HUES64 (cell line): Measurements from ENCODE around the gene EXT2.

Experiments
- H3K27ac ChIP-seq: 2 replicates; pipeline ENCODE4 v1.7.0; 2013; ENCODE audit warnings: low read depth, low read length, inconsistent platforms
- H3K27me3 ChIP-seq: 2 replicates; pipeline ENCODE4 v1.6.1; 2013; ENCODE audit warnings: mild to moderate bottlenecking, low read length; ENCODE audit not compliant: insufficient read depth
- H3K36me3 ChIP-seq: 2 replicates; pipeline ENCODE4 v1.6.1; 2013; ENCODE audit warnings: mild to moderate bottlenecking, low read length; ENCODE audit not compliant: insufficient read depth
- H3K4me1 ChIP-seq: 2 replicates; pipeline ENCODE4 v1.6.1; 2013; ENCODE audit warnings: mild to moderate bottlenecking, low read length, moderate library complexity; ENCODE audit not compliant: insufficient read depth
- H3K4me3 ChIP-seq: 2 replicates; pipeline ENCODE4 v1.5.1; 2013; ENCODE audit warnings: mild to moderate bottlenecking, low read length, moderate library complexity
- H3K9ac ChIP-seq: 2 replicates; pipeline ENCODE4 v1.6.1; 2013; ENCODE audit warnings: mild to moderate bottlenecking, low read depth, low read length
- H3K9me3 ChIP-seq: 2 replicates; pipeline ENCODE4 v1.6.1; 2013; ENCODE audit warnings: low read depth, low read length; ENCODE audit not compliant: insufficient read depth
- WGBS: fragments of 150-250, 120-280 bp; methylation state at CpG from one replicate; pipeline ENCODE4 v1.1.7; 2013; ENCODE audit warnings: missing lambda C conversion rate; 5-methylcytosine and 5-hydroxymethylcytosine counted together

The EXT2 gene

DNA sequence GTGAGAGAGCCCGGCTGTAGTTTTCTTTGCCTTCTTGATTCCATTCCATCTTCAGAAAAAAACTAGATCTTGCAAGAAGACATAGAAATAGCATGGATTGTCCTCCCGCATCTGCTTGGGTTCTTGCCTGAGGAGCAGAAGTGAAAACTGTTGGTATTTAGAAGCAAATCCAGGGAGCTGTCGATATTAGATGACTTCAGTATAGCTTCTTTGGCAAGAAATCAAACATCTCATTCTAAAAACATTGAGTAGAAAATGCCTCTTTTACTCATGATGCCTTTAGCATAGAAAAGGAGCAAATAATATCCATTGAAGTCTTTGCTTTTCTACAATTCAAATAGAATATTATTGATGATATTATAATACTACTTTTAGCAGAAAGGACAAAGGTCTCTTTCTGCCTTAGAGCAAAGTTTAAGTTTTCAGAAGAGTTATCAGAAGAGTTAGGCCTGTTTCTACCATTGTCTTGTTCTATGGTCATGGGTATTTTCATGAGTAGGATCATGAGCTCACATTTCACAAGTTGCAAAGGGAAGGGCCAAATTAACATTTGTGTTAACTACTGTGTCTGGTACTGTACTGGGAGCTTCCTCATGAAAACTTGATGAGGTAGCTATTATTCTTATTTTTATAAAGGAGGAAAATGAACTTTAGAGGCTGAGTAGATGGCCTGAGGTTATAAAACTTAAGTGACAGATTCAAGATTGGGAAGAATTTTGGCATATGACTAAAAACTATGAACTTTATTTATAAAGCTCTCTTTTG lies 49.7 kb downstream of the EXT2 start:
- Histone ChIP-seq H3K9ac (no peak overlapping the region), H3K4me1 (no peaks in the 10 kb centered on the region), H3K27me3 (no peaks in the 10 kb centered on the region), H3K27ac (no peak overlapping the region), H3K4me3 (no peak overlapping the region), H3K9me3 (no peaks in the 10 kb centered on the region), H3K36me3 (no peaks in the 10 kb centered on the region; the same call in 1 of the 2 replicates)
- WGBS = 100% methylated on average over 3 of the region's 3 CpGs

GRCh38 chr11:44146931-44147330 lies 51.5 kb downstream of the EXT2 start:
- Histone ChIP-seq H3K9me3 (peaks cover 8% of the 10 kb centered on the region; the same call in 1 of the 2 replicates), H3K4me3 (no peak overlapping the region), H3K27ac (no peak overlapping the region), H3K36me3 (peaks cover 8% of the 10 kb centered on the region; the same call in 1 of the 2 replicates), H3K4me1 (no peaks in the 10 kb centered on the region), H3K27me3 (no peaks in the 10 kb centered on the region), H3K9ac (no peak overlapping the region)
- 100% methylated on average over 1 of the region's 2 CpGs for WGBS

DNA sequence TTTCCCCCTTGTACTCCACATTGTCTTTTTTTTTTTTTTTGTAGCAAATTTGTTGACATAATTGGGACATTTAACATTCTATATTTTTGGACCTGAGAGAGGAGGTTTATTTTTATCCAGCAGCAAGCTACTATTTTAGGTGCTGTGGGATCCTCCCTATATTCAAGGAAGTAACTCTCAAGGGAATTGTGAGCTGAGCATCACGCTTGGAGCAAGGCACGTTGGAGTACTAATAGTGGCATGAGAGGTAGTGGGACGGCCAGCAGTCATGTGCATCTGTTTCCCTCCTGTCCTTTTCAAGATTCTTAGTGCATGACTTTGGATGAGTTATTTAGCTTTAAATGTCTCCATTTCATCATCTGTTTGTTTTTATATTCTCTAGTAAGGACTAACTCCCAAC lies 52.3 kb downstream of the EXT2 start:
- Histone ChIP-seq H3K27me3 (no peaks in the 10 kb centered on the region), H3K27ac (no peak overlapping the region), H3K4me3 (no peak overlapping the region), H3K4me1 (no peaks in the 10 kb centered on the region), H3K9ac (no peak overlapping the region), H3K9me3 (peaks cover 8% of the 10 kb centered on the region; the same call in 1 of the 2 replicates), H3K36me3 (peaks cover 8% of the 10 kb centered on the region; the same call in 1 of the 2 replicates)
- WGBS = 98% methylated on average over 3 of the region's 3 CpGs

DNA sequence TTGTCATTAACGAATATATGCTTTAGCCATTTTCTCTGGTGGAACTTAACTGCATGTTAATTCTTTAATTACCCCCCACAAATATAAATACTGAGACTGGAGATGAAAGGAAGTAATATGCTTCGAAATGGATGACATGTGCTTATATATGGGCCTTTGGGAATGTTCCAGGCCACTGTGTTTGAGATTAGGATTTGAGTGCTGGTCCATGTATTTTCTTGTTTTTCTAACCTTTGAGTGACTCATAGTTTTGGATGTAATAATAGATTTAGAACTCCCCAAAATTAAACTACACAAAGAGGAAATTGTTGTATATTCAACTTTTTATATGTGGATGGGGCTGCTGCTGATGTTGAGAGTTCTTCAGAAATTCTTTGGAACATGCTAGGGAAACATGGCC lies 54.2 kb downstream of the EXT2 start:
- Histone ChIP-seq H3K36me3 (peaks cover 8% of the 10 kb centered on the region; the same call in 1 of the 2 replicates), H3K27me3 (no peaks in the 10 kb centered on the region), H3K9ac (no peak overlapping the region), H3K4me1 (no peaks in the 10 kb centered on the region), H3K9me3 (peaks cover 13% of the 10 kb centered on the region; the same call in 1 of the 2 replicates), H3K4me3 (no peak overlapping the region), H3K27ac (no peak overlapping the region)
- 98% methylated on average over 2 of the region's 2 CpGs for WGBS

DNA sequence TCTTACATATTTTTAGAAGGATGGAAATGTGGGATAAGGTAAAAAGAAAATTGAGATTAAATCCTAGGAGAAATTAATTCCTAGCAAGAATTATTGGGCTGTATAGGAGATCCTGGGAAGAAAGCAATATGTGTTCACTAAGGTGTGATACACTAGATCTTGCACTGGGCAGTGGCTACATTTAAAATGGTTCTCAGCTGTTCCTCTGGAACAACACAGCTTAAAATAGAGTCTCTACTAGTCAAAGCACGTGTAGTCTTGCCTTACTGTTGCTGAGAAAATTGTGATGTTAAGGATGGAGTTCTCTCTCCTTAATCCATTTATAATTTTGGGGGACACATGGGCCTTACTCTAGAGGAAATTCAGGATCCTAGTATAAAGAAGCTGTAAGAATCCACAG lies 54.9 kb downstream of the EXT2 start:
- Histone ChIP-seq H3K4me1 (no peaks in the 10 kb centered on the region), H3K4me3 (no peak overlapping the region), H3K27ac (no peak overlapping the region), H3K36me3 (peaks cover 8% of the 10 kb centered on the region; the same call in 1 of the 2 replicates), H3K9me3 (peaks cover 13% of the 10 kb centered on the region; the same call in 1 of the 2 replicates), H3K9ac (no peak overlapping the region), H3K27me3 (no peaks in the 10 kb centered on the region)
- WGBS = 89% methylated on average over 1 of the region's 1 CpG

DNA sequence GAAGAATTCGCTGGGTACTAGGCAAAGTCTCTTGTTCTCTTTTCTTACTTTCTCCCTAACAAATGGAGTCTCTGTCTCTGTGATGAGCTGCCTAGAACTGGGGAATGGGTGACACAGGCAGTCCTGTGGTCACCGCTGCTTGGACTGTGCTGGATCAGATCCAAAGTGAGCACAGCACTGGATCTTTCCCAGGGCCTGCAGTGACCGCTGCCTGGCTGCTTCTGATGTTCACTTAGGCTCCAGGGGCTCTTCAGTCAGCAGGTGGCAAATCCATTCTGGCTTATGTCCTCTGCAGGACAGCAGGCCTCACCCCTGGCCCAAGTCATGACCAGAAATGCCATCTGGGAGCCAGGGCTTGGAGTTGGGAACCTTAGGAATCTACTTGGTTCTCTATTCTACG lies 61.5 kb downstream of the EXT2 start:
- Histone ChIP-seq H3K9me3 (peaks cover 7% of the 10 kb centered on the region; the same call in 1 of the 2 replicates), H3K4me3 (no peak overlapping the region), H3K36me3 (no peaks in the 10 kb centered on the region), H3K27me3 (no peaks in the 10 kb centered on the region), H3K4me1 (0 out of 2 replicates have a peak, but pooled peaks cover 3% of the 10 kb centered on the region), H3K9ac (no peak overlapping the region), H3K27ac (no peak overlapping the region)
- WGBS = 94% methylated on average over 4 of the region's 4 CpGs

DNA sequence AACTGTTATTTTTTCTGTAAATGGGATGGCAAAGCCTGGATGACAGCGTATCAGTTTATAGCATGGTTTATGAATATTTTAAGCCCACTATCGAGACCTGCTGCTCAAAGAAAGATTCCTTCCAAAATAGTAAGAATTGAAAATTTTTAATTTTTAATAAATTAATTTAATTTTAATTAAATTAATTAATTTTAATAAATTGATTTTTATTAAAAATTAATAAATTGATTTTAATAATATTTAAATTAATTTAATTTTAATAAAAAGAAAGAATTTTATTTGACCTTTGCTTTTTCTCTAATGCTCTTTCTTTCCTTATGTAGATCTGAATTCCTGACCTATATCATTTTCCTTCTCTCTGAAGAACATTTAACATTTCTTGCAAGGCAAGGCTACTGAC lies 62.9 kb downstream of the EXT2 start:
- H3K27me3 ChIP-seq = no peaks in the 10 kb centered on the region
- WGBS = 100% methylated on average over 2 of the region's 2 CpGs
- H3K4me1 ChIP-seq = 0 out of 2 replicates have a peak, but pooled peaks cover 3% of the 10 kb centered on the region
- H3K27ac ChIP-seq = no peak overlapping the region
- peaks cover 3% of the 10 kb centered on the region; the same call in 1 of the 2 replicates for H3K9me3 ChIP-seq
- H3K36me3 ChIP-seq = no peaks in the 10 kb centered on the region
- no peak overlapping the region for H3K9ac ChIP-seq
- H3K4me3 ChIP-seq = no peak overlapping the region

DNA sequence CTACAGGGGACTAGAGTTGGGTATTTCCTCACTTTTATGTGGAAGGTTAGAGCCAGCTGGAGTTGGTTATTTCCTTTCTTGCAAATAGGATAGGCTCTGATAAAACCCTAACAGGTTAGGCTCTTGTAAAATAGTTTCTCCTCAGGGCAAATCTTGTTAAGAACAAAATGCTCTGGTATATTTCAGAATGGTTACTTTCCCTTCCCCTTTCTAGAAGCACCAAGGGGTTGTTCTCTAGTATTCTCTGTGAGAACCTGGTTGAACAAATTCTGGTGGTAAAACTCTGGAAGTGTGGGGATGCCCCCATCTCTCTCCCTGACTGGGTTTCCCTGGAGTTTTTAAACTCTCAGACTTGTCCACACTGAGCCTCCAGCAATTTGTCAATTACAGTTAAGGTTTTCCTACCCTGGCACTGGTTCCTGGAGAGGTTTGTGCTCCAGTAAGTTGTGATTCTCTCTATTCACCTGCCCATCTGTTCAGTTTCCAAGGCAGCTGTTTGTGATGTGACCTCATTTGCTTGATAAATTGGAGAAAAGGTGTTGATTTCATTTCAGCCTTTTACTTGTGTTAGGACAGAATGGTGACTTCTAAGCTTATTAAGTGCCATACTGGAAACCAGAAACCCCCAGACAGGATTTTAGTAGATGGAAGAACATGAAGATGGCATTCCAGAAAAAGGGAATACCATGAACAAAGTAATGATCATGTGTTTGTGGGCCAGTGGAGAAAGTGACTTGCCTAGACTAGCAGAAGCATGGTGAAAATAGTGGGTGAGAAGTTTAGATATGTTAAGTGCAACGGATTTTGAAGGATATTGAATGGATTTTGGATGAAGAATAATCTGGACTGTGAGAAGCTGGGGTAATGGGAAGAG lies 64.6 kb downstream of the EXT2 start:
- Histone ChIP-seq H3K9ac (no peak overlapping the region), H3K27me3 (no peaks in the 10 kb centered on the region), H3K4me3 (no peak overlapping the region), H3K9me3 (0 out of 2 replicates have a peak, but pooled peaks cover 2% of the 10 kb centered on the region), H3K36me3 (no peaks in the 10 kb centered on the region), H3K27ac (no peak overlapping the region), H3K4me1 (0 out of 2 replicates have a peak, but pooled peaks cover 3% of the 10 kb centered on the region)
- 92% methylated on average over 1 of the region's 1 CpG for WGBS

GRCh38 chr11:44162004-44162403 lies 66.5 kb downstream of the EXT2 start:
- Histone ChIP-seq H3K9ac (no peak overlapping the region), H3K27me3 (no peaks in the 10 kb centered on the region), H3K36me3 (no peaks in the 10 kb centered on the region), H3K4me3 (no peak overlapping the region), H3K9me3 (0 out of 2 replicates have a peak, but pooled peaks cover 2% of the 10 kb centered on the region), H3K27ac (no peak overlapping the region), H3K4me1 (no peaks in the 10 kb centered on the region)
- WGBS = 96% methylated on average over 1 of the region's 1 CpG

DNA sequence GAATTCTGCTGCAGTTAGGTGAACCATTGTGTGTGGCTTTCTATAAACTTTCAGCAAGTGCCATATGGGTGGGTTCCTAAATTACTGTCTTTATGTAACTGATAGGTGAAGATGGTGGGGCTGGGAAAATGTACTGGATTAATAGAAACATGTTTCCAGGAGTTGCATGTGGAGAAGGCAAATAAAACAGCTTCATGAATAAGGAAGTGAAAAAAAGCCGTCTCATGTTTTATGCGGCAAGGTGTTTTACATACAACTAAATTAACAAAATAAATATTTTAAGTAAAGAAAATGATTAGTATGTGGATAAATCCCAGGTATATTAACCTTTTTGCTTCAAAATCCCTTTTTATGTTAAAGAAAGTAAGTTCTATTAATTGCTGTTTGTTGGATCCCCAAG lies 67.2 kb downstream of the EXT2 start:
- no peaks in the 10 kb centered on the region for H3K27me3 ChIP-seq

DNA sequence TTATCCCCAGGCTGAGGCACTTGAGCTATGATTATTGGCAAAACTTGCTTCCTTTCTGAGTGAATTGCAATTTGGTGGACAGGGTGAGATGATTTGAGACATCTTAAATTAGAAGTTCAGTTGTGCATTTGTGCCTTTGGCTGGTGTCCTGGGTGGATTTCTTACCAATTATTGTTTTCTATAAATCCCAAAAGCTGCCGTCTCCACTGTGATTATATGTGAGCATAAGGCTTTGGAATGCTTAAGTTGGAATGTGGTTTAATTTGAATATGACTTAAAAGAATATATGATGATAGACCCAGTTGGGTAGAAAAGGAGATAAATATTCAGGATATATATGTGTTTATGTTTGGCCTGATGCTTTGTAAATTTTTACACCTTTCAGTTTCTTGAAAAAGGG lies 70.0 kb downstream of the EXT2 start:
- Histone ChIP-seq H3K4me3 (no peak overlapping the region), H3K9ac (no peak overlapping the region), H3K4me1 (no peaks in the 10 kb centered on the region), H3K36me3 (no peaks in the 10 kb centered on the region), H3K9me3 (no peaks in the 10 kb centered on the region), H3K27ac (no peak overlapping the region), H3K27me3 (no peaks in the 10 kb centered on the region)
- 80% methylated on average over 1 of the region's 1 CpG for WGBS

More for the DNA sequence above, 67.2 kb downstream of the EXT2 start:
- H3K9ac ChIP-seq = no peak overlapping the region
- H3K27ac ChIP-seq = no peak overlapping the region
- no peaks in the 10 kb centered on the region for H3K36me3 ChIP-seq
- no CpG with 5 or more reads among the region's 2 CpGs for WGBS
- H3K4me3 ChIP-seq = no peak overlapping the region
- no peaks in the 10 kb centered on the region for H3K4me1 ChIP-seq
- 0 out of 2 replicates have a peak, but pooled peaks cover 2% of the 10 kb centered on the region for H3K9me3 ChIP-seq
